NOMO-1 treated with DMSO at 0.1 percent for 48 hours (cell line): Measurements from ENCODE around the gene ATP2A3.
"Not testable (repeated sequence)": the region's sequence is repeated elsewhere in the genome, so short reads cannot be mapped to it uniquely, and the experiment has no call there.

Experiments
- DNase-seq: peaks from one replicate; lab custom pipeline; 2025; ENCODE audit not compliant: unreplicated experiment; lab: John Stamatoyannopoulos, UW

ATP2A3 gene

GRCh38 chr17:3991699-3992098, 27.5 kb upstream of the ATP2A3 start:
- not testable (repeated sequence) for DNase-seq

DNA sequence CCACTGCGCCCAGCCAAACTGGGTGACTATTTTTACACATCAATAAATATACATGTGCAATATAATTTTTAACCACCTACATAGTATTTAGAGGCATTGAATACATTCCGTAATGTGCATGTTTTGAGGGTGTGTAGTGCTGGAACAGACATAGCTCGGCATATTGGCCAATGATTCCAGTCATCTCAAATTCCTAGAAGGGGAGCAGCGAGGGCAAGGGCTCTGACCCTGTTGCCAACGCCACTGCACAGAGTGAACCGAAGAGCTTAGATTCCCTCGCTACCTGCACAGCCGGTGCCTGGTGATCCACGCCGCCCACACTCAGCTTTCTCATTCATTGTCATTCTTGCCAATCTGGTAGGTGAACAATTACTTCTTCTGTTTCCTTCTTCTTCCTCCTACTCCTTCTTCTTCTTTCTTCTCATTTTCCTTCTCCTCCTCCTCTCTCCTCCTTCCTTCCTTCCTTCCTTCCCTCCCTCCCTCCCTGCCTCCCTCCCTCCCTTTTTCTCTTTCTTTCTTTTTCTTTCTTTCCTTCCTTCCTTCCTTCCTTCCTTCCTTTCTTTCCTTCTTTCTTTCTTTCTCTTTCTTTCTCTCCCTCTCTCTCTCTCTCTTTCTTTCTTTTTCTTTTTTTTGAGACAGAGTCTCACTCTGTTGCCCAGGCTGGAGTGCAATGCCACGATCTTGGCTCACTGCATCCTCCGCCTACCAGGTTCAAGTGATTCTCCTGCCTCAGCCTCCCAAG, 26.3 kb upstream of the ATP2A3 start:
- no peak for DNase-seq

DNA sequence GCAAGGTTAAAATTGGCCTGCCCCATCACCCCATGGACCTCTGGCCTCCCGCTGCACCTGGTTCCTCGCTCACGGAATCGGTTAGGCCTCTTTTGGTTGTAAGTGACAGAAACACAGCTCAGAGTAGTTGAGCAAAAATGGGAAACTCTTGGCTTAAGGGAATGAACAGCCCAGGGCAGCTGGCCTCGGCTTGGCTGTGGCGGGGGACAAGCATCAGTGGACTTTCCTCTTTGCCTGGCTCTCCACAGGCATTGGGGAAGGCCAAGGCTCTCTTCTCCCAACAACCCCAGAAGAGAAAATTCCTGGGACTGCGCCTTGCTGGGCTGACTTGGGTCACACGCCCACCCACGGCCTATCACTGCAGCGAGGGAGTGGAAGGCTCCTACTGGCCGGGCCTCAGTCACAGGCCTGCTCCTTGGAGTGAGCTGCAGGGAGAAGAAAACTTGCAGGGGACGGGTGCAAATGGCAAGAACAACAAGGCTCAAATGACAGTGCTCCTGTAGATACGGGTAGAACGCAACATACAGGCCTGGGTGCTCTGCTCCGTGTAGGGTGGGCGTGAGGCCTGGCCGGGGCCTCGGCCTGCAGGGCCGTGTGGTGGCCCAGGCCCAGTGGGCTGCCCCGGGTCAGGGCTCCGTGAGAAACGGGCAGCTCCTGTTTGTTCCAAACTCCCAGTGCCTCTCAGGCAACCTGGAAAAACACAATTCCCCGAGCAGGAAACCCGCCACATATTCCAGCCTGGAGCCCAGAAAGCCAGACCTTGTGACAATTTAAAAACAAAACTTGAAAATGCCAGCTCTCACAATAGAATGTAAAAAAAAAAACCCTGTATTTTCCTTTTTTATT, 25.0 kb upstream of the ATP2A3 start:
- DNase-seq: no peak

GRCh38 chr17:3988297-3989040, 24.2 kb upstream of the ATP2A3 start:
- no peak for DNase-seq

- DNase-seq: no peak
Observed at GRCh38 chr17:3986939-3987335, 22.7 kb upstream of the ATP2A3 start.

- DNase-seq: no peak
Observed at GRCh38 chr17:3986270-3986938, 22.2 kb upstream of the ATP2A3 start.

DNA sequence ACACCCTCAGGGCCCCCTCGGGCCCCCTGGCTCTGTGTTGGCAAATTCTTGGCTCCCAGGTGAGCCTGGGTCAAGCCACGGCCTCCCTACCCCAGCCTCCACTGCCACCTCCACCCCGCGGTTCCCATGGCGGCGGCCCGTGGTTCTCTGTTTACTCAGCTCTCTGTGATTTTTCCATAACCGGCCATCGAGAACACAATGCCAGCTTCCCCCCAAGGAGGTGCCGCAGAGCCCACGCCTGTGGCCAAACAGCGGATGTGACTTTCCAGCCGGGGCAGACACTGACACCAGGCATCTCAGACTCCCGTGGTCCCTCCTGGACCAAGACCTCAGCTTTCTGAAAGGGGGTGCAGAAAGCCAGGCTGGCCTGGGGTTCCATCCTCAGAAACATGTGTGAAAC, 21.6 kb upstream of the ATP2A3 start:
- no peak for DNase-seq

- peak; percentile 43 for DNase-seq
Observed at GRCh38 chr17:3983606-3984484, 19.6 kb upstream of the ATP2A3 start.

GRCh38 chr17:3982541-3983017, 18.3 kb upstream of the ATP2A3 start:
- no peak for DNase-seq

DNA sequence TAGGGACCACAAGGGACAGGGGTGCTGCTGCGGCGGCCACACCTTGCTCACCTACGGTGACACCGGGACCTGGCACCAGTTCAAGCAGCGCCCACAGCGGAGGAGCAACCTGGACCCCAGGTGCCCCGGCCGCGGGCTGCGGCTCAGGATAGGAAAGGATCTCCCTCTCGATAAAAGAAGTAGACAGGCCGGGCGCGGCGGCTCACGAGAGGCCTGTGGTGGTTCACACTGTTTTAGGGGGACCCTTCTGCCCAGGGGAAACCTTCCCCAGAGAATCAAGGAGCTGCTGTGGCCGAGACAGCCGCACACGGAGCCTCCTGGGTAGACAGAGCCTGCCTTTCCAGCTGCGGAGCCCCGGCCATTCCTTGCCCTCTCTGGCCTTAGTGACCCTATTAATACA, 17.9 kb upstream of the ATP2A3 start:
- no peak for DNase-seq

DNA sequence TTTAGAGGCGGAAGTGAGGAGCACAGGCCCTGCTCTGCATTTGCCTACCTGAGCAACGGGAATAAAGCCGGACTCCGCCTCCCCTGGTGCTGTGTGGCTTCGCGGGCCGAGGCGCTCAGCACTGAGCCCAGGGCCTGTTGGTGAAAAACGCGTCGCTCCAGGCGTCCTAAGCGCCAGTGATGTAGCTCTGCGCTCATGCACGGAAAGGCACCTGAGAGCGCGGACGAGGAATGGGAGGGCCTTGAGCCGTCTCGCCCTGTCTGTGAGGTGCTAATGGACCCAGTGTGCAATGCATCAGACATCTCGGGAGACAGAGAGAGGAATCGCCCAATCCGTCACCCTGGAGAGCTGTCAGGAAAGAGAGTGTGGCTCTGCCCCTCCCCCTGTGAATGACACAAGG, 17.2 kb upstream of the ATP2A3 start:
- DNase-seq: no peak

DNA sequence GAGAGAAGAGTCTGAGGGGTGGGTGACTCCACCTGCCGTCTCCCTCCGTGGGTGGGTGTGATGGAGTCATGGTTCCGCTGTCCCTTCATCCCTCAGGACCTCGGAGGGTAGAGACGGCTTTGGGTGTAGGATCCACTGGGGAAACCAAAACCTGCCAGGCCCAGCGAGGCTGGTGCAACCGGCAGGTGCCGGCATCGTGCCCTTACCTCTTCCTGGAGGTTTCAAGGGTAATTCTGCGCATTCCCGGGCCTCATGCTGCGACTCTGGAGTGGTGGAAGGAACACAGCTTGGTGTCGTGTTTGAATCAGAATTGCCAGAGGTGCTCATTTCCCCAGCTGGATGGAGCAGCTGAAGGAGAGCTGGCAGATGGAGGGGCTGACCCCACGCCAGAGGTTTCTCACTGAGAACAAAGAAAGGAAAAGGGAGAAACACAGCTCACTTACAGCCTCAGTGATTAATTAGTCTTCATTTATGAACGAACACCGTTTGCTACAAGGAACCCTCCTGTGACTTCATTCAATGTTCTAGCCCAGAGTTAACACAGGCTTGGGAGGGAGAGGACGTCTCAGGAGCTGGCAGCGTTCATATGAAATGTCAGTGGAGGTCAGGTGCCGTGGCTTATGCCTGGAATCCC, 16.3 kb upstream of the ATP2A3 start:
- DNase-seq: no peak

DNA sequence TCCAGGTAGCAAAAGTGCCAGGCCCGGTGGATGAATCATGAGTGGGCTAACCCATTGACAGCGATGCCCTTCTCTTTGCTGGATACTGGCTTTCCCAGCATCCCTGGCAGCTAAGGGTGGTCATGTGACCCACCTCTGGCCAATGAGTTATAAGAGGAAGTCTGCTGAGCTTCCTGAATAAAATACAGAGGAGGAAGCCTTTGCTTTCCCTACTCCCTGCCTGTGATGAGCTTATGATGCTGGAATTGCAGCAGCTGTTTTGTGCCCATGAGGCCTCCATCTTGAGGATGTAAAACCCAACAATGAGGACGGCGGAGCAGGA, 15.0 kb upstream of the ATP2A3 start:
- no peak for DNase-seq

GRCh38 chr17:3978421-3979289, 14.4 kb upstream of the ATP2A3 start:
- no peak for DNase-seq

DNA sequence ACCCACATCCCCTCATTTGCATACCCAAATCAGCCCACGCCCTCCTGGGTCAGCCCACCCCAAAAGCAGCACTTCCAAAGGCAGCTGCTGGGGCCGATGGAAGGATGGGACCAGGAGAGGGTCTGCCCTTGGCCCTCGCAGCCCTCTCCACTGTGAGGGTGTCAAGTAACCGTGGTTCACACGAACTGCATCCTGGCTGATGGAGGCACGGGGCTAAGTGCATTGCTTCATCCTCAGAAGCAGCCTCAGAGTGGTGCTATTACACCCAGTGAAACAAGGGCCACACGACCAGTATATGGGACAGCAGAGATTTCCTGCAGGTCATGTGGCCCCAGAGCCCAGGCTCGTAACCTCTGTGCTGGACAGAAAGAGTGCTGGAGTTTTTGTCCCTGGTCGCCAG, 13.2 kb upstream of the ATP2A3 start:
- no peak for DNase-seq

- DNase-seq: no peak
Observed at GRCh38 chr17:3976675-3977171, 12.5 kb upstream of the ATP2A3 start.

DNA sequence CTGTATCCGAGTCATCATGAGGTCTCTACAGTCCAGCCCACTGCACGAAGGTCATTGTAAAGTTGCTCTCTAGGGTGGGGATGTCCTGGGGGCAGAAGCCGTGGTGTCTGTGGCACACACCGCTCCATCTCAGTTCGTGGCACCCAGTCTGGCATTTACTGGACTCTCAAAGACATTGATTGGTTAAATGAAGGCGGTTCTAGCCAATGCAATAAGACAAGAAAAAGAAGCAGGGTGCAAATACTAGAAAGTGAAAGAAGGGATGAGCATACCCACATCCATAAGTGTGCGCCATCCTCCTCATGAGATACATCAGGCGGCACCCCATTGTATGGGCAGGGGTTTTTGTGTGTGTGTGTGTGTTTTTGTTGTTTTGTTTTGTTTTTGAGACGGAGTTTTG, 10.7 kb upstream of the ATP2A3 start:
- no peak for DNase-seq

DNA sequence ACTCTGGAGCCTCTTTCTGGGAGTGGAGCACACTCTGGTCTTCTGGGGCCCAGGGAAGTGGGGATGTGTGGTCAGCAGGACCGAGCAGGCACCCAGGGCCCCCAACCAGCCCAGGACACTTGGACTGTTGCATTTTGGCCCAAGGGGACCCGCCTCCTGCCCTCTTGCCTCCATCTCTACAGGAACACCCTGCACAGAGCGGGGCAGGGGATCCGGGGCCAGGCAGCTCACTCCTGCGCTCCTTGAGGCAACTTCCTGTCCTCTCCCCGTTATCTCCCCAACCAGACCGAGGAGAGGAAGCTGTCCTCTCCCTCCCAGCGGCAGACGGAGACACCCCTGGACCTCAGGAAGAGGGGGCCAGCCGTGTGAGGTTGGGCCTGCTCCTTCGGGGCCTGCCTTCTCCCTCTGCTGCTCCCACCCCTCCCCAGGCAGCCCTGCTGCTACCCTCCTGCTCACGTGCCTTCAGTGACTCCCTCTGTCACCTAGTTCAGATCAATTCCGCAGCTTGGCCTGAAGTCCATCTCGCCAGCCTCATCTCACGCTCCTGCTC, 10.0 kb upstream of the ATP2A3 start:
- no peak for DNase-seq
